Adrenal gland (tissue), 12 donors: Measurements from ENCODE around the gene PDGFRB. TPM values are rescaled to one million over a fixed set of nuclear protein-coding genes. Genes with fewer than 3 reads are reported as not detected.
A peak's percentile ranks its signal among the peaks of the same experiment; 100 is the strongest.

Experiments used
- DNase-seq, 7 donors: peaks; one replicate each; pipeline ENCODE4 v3.0.0-alpha.2; 2019 to 2020
- H3K27ac ChIP-seq, 5 donors: fragments of 200-600 bp; sonication (generic) in 4 of 5; 1 replicate in 3 of 5; 2 replicates in 2 of 5; pipeline versions ENCODE4 v1.5.1 to v1.8.0; 2016 to 2020; ENCODE audit warnings: mild to moderate bottlenecking in 1 of 5
- H3K27me3 ChIP-seq: fragments of 200-600 bp; 2 replicates; pipeline ENCODE4 v1.8.0; 2021
- H3K36me3 ChIP-seq, 2 donors: fragments of 200-600 bp; replicated peaks in 1 of 2; 1 replicate in 1 of 2; 2 replicates in 1 of 2; pipeline versions ENCODE4 v1.5.1 to v1.8.0; 2018 to 2022
- H3K4me1 ChIP-seq, 2 donors: fragments of 200-600 bp; replicated peaks in 1 of 2; 1 replicate in 1 of 2; 2 replicates in 1 of 2; pipeline versions ENCODE4 v1.5.1 to v1.8.0; 2018 to 2021
- H3K4me3 ChIP-seq, 4 donors: fragments of 200-600 bp; sonication (generic) in 3 of 4; one replicate each; pipeline ENCODE4 v1.5.1; 2016 to 2018
- H3K9me3 ChIP-seq, 3 donors: fragments of 200-600 bp; sonication (generic) in 1 of 3; replicated peaks in 1 of 3; 1 replicate in 2 of 3; 2 replicates in 1 of 3; pipeline versions ENCODE4 v1.5.1 to v1.8.0; 2016 to 2021
- POLR2A ChIP-seq, 2 donors: fragments of 450-650 bp; IDR thresholded peaks; one replicate each; pipeline ENCODE4 v1.6.1; 2017; ENCODE audit warnings: antibody characterized with exemption in 2 of 2, mild to moderate bottlenecking in 2 of 2, moderate library complexity in 1 of 2
- WGBS, 4 donors: extraction: QIAGEN DNeasy Blood & Tissue Kit in 2 of 4; methylation state at CpG; one replicate each; pipeline versions ENCODE4 v1.1.5 to v1.1.7; 2013 to 2017; 5-methylcytosine and 5-hydroxymethylcytosine counted together
- intact Hi-C, 2 donors: fragments of 100-400 bp; cut with DNase I; formaldehyde crosslinking; loops; one replicate each; pipeline versions ENCODE4 v1.14.1 to v1.15.0; 2022 to 2023
- polyA plus RNA-seq, 3 donors: library from polyadenylated mRNA; stranded (reverse); fragments of 200-250 nt in 2 of 3; fragments of 350-450 nt in 1 of 3; fragmentation: Illumina TruSeq in 1 of 3; extraction: RNeasy Lipid Tissue Mini Kit (QIAGEN cat#74804) in 1 of 3; gene quantifications; one replicate each; pipeline ENCODE4 v1.2.3, GENCODE V29; 2013 to 2014
- total RNA-seq, 9 donors: library from RNA; depleted of rRNA in 4 of 9; stranded (reverse); fragments of >200 nt in 4 of 9; fragments of 120-200 nt in 1 of 9; fragmentation: NEBNext Ultra II Directional in 1 of 9; extraction: Animal tissue kit (Norgen Biotek cat#: 25700) in 1 of 9; gene quantifications; one replicate each; pipeline versions ENCODE4 v1.1.0 to v1.2.4, GENCODE V29; 2013 to 2023
- TF ChIP-seq, protein P1 (sequence below), 6 experiments: fragments of 450-650 bp in 4 of 6; fragments of 200-600 bp in 2 of 6; sonication (generic) in 1 of 6; IDR thresholded peaks; 1 replicate in 5 of 6; 2 replicates in 1 of 6; pipeline versions ENCODE4 v1.5.1 to v1.8.0; 2016 to 2021; ENCODE audit warnings: antibody characterized with exemption in 6 of 6, mild to moderate bottlenecking in 2 of 6, moderate library complexity in 1 of 6
- donor health status: healthy with polysubstance abuse.
- donor health status: Bipolar disorder and iron deficiency.
- donor health status: DM: yes; HTN: yes; CAD: no.
- donor health status: DM: no; HTN: no; CAD: no.
- donor health status: DM: no; HTN: no; CAD: no.
- donor health status: DM: yes; HTN: yes; CAD: no.

Gene PDGFRB
- total and polyA plus RNA-seq, 12 donors: 21.3 to 188 (median 73.1) TPM

DNA sequence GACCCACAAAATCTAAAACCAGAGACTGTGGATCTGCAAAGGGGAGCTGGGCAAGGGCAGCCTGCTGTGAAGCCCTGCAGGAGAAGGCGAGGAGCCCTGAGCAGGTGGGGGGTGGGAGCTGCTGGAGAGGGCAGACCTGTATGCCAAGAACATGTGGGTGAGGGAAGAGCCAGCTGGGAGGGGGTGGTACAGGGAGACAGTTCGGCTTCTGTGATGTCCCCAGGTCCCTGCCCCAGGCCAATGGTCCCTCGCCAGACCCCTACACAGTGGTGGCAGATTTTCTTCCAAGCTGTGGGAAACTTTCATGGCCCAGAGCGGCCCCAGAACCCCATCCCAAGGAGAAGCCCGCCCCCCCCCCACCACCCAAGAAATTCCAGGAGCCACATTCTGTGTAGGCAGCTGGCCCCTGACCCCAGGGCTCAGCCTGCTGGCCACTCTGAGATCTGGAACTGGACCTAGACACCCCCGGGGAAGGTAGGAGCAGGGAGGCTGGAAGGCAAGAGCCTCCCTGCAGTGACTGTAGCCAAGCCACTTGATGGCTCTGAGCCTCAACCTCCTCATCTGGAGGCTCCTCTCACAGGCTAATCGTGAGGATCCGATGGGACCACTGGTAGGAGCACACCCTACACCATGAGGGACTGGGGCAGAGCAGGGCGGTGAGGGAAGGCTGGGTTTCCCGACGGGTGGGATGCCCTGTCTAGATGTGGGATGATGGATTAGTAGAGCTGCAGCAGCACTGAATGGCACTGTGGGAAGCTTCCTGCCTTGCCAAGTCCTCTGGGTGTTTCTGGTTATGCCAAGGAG is 46.7 kb downstream of the PDGFRB start:
- Histone ChIP-seq H3K27me3 (no peaks in the 10 kb centered on the region), H3K36me3 (no peaks in the 10 kb centered on the region), H3K4me3 (no peak overlapping the region), H3K4me1 (peaks cover 0 to 23% of the 10 kb centered on the region in 2 donors), H3K27ac (peak overlapping the region in 3 of 5 donors; percentile 4 to 49 (median 29)), H3K9me3 (no peaks in the 10 kb centered on the region)
- intact Hi-C loops: loop anchor here in 1 of 2 donors (5.0 kb wide), 1 partner anchor 277 kb away; no protein-coding TSS in a partner anchor
- 81 to 89% (median 85%) methylated on average over 7 to 11 of the region's 11 CpGs for WGBS, 4 donors
- TF ChIP-seq, protein P1, sequence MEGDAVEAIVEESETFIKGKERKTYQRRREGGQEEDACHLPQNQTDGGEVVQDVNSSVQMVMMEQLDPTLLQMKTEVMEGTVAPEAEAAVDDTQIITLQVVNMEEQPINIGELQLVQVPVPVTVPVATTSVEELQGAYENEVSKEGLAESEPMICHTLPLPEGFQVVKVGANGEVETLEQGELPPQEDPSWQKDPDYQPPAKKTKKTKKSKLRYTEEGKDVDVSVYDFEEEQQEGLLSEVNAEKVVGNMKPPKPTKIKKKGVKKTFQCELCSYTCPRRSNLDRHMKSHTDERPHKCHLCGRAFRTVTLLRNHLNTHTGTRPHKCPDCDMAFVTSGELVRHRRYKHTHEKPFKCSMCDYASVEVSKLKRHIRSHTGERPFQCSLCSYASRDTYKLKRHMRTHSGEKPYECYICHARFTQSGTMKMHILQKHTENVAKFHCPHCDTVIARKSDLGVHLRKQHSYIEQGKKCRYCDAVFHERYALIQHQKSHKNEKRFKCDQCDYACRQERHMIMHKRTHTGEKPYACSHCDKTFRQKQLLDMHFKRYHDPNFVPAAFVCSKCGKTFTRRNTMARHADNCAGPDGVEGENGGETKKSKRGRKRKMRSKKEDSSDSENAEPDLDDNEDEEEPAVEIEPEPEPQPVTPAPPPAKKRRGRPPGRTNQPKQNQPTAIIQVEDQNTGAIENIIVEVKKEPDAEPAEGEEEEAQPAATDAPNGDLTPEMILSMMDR (IDR thresholded peaks at IDR 0.05): no peak
- no peak for TF ChIP-seq POLR2A (IDR thresholded peaks at IDR 0.05)
- peak in 1 of 7 donors; percentile 43 for DNase-seq

GRCh38 chr5:150107909-150108447 is 47.7 kb downstream of the PDGFRB start:
- H3K27me3 ChIP-seq: no peaks in the 10 kb centered on the region
- H3K36me3 ChIP-seq: no peaks in the 10 kb centered on the region
- H3K4me1 ChIP-seq: peaks cover 0 to 17% of the 10 kb centered on the region in 2 donors
- H3K9me3 ChIP-seq: no peaks in the 10 kb centered on the region
- no peak overlapping the region for H3K4me3 ChIP-seq
- intact Hi-C loops: loop anchor here in 1 of 2 donors (5.0 kb wide), 1 partner anchor 276 kb away; no protein-coding TSS in a partner anchor
- TF ChIP-seq POLR2A (IDR thresholded peaks at IDR 0.05): no peak
- TF ChIP-seq, protein P1 (IDR thresholded peaks at IDR 0.05): no peak
- H3K27ac ChIP-seq: peak overlapping the region in 3 of 5 donors; percentile 4 to 67 (median 49)
- peak in 1 of 7 donors; percentile 51 for DNase-seq
- 53 to 63% (median 58%) methylated on average over 4 of the region's 4 CpGs for WGBS, 4 donors

DNA sequence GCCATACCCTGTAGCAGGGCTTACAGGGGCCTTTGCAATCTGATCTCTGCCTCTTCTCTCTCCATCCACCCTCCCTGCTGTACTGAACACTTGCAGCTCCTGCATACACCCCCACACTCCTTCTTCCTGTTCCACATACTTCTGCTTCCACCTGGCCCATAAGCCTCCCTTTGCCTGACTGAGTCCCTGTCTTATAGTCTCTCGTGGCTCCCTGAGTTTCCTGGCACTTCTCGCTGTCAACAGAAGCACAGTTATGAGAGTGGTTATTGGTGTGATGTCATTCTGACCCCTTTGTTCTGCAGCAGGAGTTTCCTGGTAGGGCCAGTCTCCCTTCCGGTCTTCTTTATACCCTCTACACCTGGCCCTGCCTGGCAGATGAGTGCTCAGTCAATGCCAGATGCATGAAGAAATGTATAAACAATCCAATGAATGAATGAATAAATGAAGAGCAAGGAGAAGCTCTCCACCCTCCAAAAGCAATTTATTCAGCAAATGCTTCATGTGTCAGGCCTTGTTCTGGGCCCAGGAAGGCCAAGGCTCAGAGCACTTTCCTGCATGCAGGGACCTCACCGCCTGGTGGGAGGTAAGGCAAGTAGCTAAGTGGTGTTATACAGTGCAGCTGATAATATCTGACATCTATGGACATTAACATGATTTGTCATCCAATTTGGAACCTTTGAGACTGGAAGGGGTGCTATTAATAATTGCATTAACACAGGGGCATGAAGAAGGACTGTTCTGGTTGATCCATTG is 48.8 kb downstream of the PDGFRB start:
- no peaks in the 10 kb centered on the region for H3K9me3 ChIP-seq
- peaks cover 0 to 8% of the 10 kb centered on the region in 2 donors for H3K4me1 ChIP-seq
- TF ChIP-seq POLR2A (IDR thresholded peaks at IDR 0.05): no peak
- TF ChIP-seq, protein P1 (IDR thresholded peaks at IDR 0.05): no peak
- peak overlapping the region in 1 of 5 donors; percentile 67 for H3K27ac ChIP-seq
- no peaks in the 10 kb centered on the region for H3K36me3 ChIP-seq
- H3K4me3 ChIP-seq: no peak overlapping the region
- WGBS, 4 donors: 78 to 87% (median 82%) methylated on average over 4 of the region's 4 CpGs
- intact Hi-C loops: loop anchor here in 1 of 2 donors (5.0 kb wide), 1 partner anchor 275 kb away; no protein-coding TSS in a partner anchor
- no peaks in the 10 kb centered on the region for H3K27me3 ChIP-seq
- peak in 1 of 7 donors; percentile 46 for DNase-seq
